ENCODE data around the gene ST6GALNAC3. TPM values are rescaled to one million over a fixed set of nuclear protein-coding genes. Genes with fewer than 3 reads are reported as not detected.
"Not testable (repeated sequence)": the region's sequence is repeated elsewhere in the genome, so short reads cannot be mapped to it uniquely, and the experiment has no call there.

The ST6GALNAC3 gene
- total RNA-seq, 2 donors from 2014 or later = 2.5 to 5.7 TPM

DNA sequence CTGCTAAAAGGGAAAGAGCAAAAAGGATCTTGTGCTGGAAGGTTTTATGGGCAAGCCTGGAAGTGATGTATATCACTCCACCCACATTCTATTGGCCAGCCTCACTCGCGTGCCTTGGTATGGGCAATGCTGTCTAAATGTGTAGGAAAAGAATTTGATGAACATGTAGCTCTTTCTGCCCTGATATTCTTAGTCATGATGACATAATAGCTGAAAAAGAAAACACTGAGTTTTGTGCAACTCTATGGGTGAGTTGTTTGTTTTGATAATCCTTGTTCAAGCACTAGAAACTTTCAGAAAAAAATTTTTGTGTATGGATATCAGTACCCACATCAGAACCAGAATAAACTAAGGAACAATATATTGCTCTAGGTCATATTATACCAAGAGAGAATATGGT lies 561.2 kb downstream of the ST6GALNAC3 start:
- Histone ChIP-seq H3K27ac (no peak overlapping the region), H3K9ac (ENCODE audit: low read depth in 2 of 2, low read length in 2 of 2) (no peak overlapping the region), H3K27me3 (no peaks in the 10 kb centered on the region), H3K4me1 (no peaks in the 10 kb centered on the region), H3K9me3 (no peaks in the 10 kb centered on the region), H3K36me3 (no peaks in the 10 kb centered on the region), H3K4me3 (no peak overlapping the region)
- TF ChIP-seq, protein P1, sequence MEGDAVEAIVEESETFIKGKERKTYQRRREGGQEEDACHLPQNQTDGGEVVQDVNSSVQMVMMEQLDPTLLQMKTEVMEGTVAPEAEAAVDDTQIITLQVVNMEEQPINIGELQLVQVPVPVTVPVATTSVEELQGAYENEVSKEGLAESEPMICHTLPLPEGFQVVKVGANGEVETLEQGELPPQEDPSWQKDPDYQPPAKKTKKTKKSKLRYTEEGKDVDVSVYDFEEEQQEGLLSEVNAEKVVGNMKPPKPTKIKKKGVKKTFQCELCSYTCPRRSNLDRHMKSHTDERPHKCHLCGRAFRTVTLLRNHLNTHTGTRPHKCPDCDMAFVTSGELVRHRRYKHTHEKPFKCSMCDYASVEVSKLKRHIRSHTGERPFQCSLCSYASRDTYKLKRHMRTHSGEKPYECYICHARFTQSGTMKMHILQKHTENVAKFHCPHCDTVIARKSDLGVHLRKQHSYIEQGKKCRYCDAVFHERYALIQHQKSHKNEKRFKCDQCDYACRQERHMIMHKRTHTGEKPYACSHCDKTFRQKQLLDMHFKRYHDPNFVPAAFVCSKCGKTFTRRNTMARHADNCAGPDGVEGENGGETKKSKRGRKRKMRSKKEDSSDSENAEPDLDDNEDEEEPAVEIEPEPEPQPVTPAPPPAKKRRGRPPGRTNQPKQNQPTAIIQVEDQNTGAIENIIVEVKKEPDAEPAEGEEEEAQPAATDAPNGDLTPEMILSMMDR (IDR thresholded peaks at IDR 0.05) = no peak
- no peak for DNase-seq
- intact Hi-C loops (cut with DNase I) = no loop called here

DNA sequence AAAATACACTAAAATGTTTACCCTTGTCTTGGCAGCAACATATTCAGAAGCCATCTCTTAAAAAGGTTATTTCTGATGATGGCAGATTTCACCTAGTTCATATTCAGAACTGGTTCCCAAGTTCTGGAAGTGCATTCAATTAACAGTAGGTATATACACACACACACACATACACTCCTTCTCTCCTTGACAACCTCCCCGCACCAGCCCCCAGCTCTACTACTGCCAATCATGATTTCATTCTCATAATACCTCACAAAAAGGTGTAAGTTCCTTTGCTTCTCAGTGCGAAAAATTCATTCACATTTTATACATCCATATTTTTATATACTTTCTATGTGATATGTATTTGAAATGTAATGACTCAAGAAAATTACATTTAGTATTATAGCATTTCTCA lies 564.6 kb downstream of the ST6GALNAC3 start:
- Histone ChIP-seq H3K4me1 (no peaks in the 10 kb centered on the region), H3K27ac (no peak overlapping the region), H3K9me3 (no peaks in the 10 kb centered on the region), H3K36me3 (no peaks in the 10 kb centered on the region), H3K4me3 (no peak overlapping the region), H3K27me3 (no peaks in the 10 kb centered on the region), H3K9ac (ENCODE audit: low read depth in 2 of 2, low read length in 2 of 2) (no peak overlapping the region)
- intact Hi-C loops (cut with DNase I) = no loop called here
- DNase-seq = no peak
- TF ChIP-seq, protein P1 (IDR thresholded peaks at IDR 0.05) = no peak

DNA sequence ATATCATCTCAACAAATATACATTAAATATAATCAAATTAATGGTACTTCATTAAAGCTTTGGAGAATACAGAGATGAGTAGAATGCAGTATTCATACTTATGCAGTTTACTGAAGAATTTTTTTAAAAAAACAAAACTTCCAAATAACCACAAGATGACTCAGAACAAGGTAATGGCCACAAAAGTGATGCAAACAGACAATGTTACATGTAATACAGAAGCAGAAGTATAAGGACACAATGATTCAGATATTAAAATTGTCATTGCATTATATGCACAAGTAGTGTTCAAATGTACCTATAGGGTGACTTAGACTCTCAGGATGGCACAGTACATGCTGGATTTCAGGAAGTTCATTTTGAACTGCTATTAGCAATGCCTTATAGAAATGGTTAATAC lies 565.5 kb downstream of the ST6GALNAC3 start:
- TF ChIP-seq, protein P1 (IDR thresholded peaks at IDR 0.05) = no peak
- Histone ChIP-seq H3K27me3 (no peaks in the 10 kb centered on the region), H3K9me3 (no peaks in the 10 kb centered on the region), H3K9ac (ENCODE audit: low read depth in 2 of 2, low read length in 2 of 2) (no peak overlapping the region), H3K27ac (no peak overlapping the region), H3K4me1 (no peaks in the 10 kb centered on the region), H3K4me3 (no peak overlapping the region), H3K36me3 (no peaks in the 10 kb centered on the region)
- DNase-seq = no peak
- intact Hi-C loops (cut with DNase I) = no loop called here

DNA sequence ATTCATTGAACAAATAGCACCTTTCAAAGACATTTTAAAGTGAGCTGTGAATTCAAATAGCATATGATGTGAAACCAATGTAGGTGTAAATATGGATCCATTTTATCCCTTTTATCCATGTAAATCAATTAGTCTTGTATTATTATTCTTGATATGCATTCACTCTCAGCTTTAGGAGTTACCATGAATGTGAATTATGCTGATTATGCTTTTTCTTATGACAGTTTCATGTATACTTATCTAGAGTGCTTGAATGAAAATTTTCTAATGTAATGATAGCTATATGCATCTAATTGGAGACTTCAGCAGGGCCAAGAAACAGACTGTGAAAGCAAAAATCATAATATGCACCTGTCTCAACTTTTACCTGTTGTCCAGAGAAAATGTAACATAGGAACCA lies 566.2 kb downstream of the ST6GALNAC3 start:
- Histone ChIP-seq H3K4me1 (no peaks in the 10 kb centered on the region), H3K27me3 (no peaks in the 10 kb centered on the region), H3K9ac (ENCODE audit: low read depth in 2 of 2, low read length in 2 of 2) (no peak overlapping the region), H3K9me3 (no peaks in the 10 kb centered on the region), H3K36me3 (no peaks in the 10 kb centered on the region), H3K4me3 (no peak overlapping the region), H3K27ac (no peak overlapping the region)
- DNase-seq = no peak
- intact Hi-C loops (cut with DNase I) = no loop called here
- TF ChIP-seq, protein P1 (IDR thresholded peaks at IDR 0.05) = no peak

DNA sequence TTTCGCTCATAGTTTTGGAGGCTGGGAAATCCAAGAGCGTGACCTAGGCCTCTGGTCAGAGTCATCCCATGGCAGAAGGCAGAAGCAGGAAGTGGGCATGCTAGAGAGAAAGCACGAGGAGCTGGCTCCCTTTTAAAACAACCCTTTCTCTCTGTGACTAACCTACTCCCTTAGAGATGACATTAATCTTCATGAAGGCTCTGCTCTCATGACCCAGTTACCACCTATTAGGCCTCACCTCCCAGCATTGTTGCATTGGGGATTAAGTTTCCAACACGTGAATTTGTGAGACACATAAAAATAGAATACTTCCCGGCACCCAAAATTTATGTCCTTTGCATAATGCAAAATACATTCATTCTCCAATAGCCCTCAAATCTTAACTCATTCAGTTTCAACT lies 569.6 kb downstream of the ST6GALNAC3 start:
- TF ChIP-seq, protein P1 (IDR thresholded peaks at IDR 0.05) = no peak
- DNase-seq = no peak

GRCh38 chr1:76652860-76653259 lies 578.3 kb downstream of the ST6GALNAC3 start:
- H3K9ac ChIP-seq (ENCODE audit: low read depth in 2 of 2, low read length in 2 of 2); intact Hi-C loops (cut with DNase I); H3K27me3 ChIP-seq; H3K4me1 ChIP-seq; H3K4me3 ChIP-seq; DNase-seq; H3K9me3 ChIP-seq; H3K27ac ChIP-seq; H3K36me3 ChIP-seq: not testable (repeated sequence)

More for the DNA sequence above, 569.6 kb downstream of the ST6GALNAC3 start:
- Histone ChIP-seq H3K27ac (no peak overlapping the region), H3K4me3 (no peak overlapping the region), H3K36me3 (no peaks in the 10 kb centered on the region), H3K9me3 (no peaks in the 10 kb centered on the region), H3K9ac (ENCODE audit: low read depth in 2 of 2, low read length in 2 of 2) (no peak overlapping the region), H3K27me3 (no peaks in the 10 kb centered on the region), H3K4me1 (no peaks in the 10 kb centered on the region)
- intact Hi-C loops (cut with DNase I) = no loop called here

Data from colonic mucosa (tissue), 4 donors.